HAP-1 (cell line): ENCODE data around the gene FTCD.
"Not testable (repeated sequence)": the region's sequence is repeated elsewhere in the genome, so short reads cannot be mapped to it uniquely, and the experiment has no call there.

Experiments used
- DNase-seq, 2 experiments: peaks; one replicate each; pipeline ENCODE4 v3.0.0-alpha.2; 2016 to 2020; ENCODE audit warnings: low spot score in 2 of 2
- H3K27me3 ChIP-seq: fragments of 250-450 bp; sonication (Bioruptor Pico); 2 replicates; pipeline ENCODE4 v1.5.1; 2020; ENCODE audit warnings: low read depth, mild to moderate bottlenecking, moderate library complexity
- H3K36me3 ChIP-seq: fragments of 250-450 bp; sonication (Bioruptor Pico); replicated peaks from 2 replicates; pipeline ENCODE4 v1.5.1; 2020; ENCODE audit warnings: mild to moderate bottlenecking
- H3K4me1 ChIP-seq: fragments of 250-450 bp; sonication (Bioruptor Pico); 2 replicates; pipeline ENCODE4 v1.5.1; 2020; ENCODE audit warnings: mild to moderate bottlenecking
- H3K4me3 ChIP-seq: fragments of 250-450 bp; sonication (Bioruptor Pico); 2 replicates; pipeline ENCODE4 v1.5.1; 2020; ENCODE audit warnings: mild to moderate bottlenecking, moderate library complexity
- H3K9me3 ChIP-seq: fragments of 250-450 bp; sonication (Bioruptor Pico); 2 replicates; pipeline ENCODE4 v1.5.1; 2020; ENCODE audit warnings: mild to moderate bottlenecking, moderate library complexity
- in situ Hi-C: fragments of 300-500 bp; cut with MboI; formaldehyde crosslinking; loops from 3 replicates; pipeline ENCODE4 v1.14.3; 2020; ENCODE audit warnings: low sequenced_read_pairs, inconsistent platforms, mixed read lengths

The FTCD gene

DNA sequence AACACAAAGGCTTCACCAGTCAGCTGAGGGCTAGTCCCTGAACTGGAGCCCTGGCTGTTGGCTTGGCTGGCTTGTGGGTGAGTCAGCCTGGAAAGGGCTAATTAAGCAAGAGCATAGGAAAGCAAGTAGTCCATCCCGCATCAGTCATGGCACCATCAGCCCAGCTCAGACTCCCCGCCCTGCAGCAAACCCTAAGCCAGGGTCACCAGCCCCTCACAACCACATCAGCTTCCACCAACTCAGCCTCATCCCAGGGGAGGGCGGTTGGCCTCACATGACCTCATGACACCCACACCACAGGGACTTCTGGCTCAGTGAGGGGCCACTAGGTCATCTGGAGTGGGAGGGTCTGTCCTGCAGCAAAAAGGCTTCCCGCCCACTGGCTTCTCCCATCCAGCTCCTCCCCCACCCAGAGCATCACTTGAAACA, 35.9 kb upstream of the FTCD start:
- in situ Hi-C loops = no loop called here
- H3K4me1 ChIP-seq = peaks cover 10% of the 10 kb centered on the region
- no peak overlapping the region for H3K4me3 ChIP-seq
- DNase-seq = peak in 1 of 2 experiments; percentile 10
- H3K27me3 ChIP-seq = no peaks in the 10 kb centered on the region
- H3K36me3 ChIP-seq = peaks cover 38% of the 10 kb centered on the region
- H3K9me3 ChIP-seq = no peaks in the 10 kb centered on the region

DNA sequence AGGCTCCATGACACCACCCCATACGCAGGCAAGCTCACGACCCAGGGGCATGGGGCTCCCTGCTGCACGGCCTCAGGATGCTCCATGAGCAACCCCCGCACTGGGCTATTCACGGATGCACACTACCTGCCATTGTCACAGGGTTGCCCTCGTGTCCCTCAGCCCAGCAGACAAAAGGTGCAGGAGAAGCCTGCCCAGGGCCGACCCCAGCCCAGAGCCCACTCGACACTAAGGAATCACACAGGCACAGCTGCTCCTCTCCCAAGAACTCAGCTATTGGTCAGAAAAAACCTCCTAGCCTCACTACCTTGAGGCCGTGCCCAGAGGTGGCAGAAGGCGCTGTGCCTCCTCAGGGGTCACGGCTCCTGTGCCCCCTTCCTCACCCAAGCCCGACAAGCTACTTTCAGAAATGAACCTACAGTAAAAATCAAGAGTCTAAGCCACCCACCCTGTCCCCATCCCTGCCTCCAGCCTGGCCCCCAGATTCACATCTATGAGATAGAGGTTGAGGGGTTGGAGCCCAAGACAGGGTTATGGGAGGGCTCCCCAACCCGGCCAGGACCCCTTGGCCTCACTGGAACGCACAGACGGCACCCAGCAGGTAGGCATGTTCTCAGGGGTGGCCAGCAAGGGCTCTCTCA, 35.2 kb upstream of the FTCD start:
- H3K36me3 ChIP-seq = peaks cover 32% of the 10 kb centered on the region
- H3K4me1 ChIP-seq = peaks cover 10% of the 10 kb centered on the region
- H3K4me3 ChIP-seq = no peak overlapping the region
- no peaks in the 10 kb centered on the region for H3K27me3 ChIP-seq
- no peak for DNase-seq
- no peaks in the 10 kb centered on the region for H3K9me3 ChIP-seq
- in situ Hi-C loops = no loop called here

DNA sequence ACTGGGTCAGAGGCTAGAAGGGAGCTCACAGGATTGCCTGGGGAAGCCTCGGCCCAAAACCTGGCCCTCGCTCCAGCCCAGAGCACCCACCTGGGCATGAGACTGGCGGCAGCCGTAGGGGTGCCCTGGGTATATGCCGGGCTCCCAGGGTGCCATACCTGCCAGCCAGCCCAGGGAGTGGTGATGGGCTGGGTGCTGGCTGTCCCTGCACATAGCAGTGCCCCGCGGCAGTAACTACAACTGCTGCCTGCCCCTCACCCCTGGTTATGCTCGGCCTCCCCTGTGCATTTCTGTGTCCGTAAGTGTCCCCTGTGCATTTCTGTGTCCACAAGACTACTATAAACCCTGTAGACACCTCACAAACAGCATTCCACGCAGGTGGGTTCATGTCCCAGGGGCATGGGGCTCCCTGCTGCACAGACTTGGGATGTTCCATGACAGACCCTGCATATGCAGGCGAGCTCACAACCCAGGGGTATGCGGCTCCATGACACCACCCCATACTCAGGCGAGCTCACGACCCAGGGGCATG, 34.6 kb upstream of the FTCD start:
- H3K36me3 ChIP-seq = peaks cover 27% of the 10 kb centered on the region
- peaks cover 10% of the 10 kb centered on the region for H3K4me1 ChIP-seq
- no peak for DNase-seq
- H3K4me3 ChIP-seq = no peak overlapping the region
- H3K27me3 ChIP-seq = no peaks in the 10 kb centered on the region
- in situ Hi-C loops = no loop called here
- H3K9me3 ChIP-seq = no peaks in the 10 kb centered on the region

DNA sequence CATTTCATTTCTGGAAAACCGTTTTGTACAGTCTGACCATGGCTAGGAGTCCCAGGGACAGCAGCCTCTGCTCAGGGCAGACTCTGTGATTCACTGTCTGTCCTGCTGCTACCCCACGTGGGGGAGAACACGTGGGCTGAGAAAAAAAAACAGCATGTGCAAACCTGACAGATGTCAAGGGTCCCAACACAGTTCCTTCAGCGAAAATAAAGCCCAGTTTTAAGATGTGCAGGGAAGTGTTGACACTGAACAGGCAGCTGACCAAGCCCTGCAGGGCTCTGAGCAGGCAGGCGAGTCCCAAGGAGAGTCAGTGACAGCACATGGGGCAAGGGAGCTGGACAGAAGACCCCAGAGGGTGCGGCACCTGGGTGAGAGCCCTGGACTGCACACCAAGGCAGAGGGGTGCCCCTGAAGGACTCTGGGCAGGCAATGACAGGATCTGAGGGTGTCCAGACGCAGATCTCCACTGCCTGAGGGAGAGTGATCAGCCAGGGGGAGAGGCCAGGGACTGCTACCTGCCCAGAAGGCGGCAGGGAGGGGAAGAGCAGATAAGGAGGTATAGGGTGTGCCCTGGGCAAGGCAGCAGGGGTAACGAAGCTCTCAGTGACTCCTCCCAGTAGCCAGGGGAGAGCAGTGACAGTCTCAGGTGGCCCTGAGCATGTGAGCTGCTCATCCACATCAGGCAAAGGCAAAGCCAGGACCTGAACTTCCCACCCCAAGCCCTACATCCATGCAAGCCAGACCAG, 34.0 kb upstream of the FTCD start:
- H3K36me3 ChIP-seq = peaks cover 21% of the 10 kb centered on the region
- H3K4me3 ChIP-seq = no peak overlapping the region
- no peak for DNase-seq
- no peaks in the 10 kb centered on the region for H3K27me3 ChIP-seq
- H3K9me3 ChIP-seq = no peaks in the 10 kb centered on the region
- H3K4me1 ChIP-seq = peaks cover 10% of the 10 kb centered on the region
- in situ Hi-C loops = no loop called here

DNA sequence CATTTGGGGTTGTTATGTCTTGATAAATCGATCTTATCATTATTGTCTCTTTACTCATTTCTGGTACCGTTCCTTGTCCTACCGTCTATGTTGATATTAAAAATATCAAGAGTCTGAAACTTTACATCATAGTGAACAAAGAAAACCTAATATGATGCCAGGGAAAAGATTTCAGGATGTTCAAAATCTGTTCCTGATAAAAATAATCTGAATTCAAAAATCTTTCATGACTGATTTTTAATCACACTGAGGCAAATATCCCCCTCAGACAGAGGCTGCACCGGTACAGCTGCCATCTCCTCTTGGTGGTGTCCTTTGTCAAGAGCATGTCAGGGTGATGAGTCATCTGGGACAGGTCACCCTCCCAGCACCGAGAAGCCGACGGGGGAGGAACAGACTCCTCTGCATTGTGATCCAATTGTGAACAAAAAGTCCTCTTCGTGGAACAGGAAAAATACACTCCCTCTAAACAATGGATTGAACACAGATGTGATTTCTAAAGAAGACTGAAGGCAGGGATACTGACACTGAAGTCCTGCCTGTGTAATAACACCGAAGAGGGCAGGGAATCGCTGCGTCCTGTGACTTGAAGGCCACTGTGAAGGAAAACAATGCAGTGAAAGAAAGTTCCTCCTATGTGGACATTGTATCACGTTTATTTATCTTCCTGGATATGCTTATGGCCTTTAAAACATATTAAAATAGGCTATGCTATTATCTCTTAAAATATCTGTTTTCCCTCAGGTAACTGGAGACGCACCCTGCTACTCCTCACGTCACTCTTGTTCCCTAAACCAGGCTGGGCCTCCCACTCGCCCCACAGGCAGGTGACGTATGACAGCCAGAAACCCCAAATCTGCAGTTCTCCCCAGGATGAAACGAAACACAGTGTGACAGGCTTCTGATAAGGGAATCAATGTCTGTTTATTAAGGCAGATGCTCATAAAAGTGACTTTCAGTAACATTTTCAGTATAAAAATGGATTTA, 33.1 kb upstream of the FTCD start:
- Histone ChIP-seq H3K27me3 (no peaks in the 10 kb centered on the region), H3K4me3 (no peak overlapping the region), H3K36me3 (peaks cover 14% of the 10 kb centered on the region), H3K4me1 (peaks cover 10% of the 10 kb centered on the region), H3K9me3 (no peaks in the 10 kb centered on the region)
- in situ Hi-C loops = no loop called here
- DNase-seq = peak; percentile 50 to 71

DNA sequence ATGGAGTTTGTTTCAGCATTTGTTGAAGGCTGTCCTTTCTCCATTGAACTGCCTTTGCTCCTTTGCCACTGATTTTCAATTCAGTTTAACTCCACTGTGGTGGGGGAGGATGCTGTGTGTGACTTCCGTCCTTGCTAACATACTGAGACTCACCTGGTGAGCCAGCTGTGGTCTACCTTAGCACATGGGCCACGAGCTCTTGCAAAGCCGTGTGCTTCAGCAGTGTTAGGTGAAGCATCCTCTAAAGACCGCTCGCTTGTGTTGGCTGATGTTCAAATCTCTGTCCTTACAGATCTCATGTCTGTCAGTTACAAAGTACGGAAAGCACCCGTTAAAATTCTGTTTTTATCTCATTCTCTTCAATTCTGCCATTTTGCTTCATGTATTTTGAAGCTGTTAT, 32.4 kb upstream of the FTCD start:
- in situ Hi-C loops = no loop called here
- Histone ChIP-seq H3K4me1 (peaks cover 10% of the 10 kb centered on the region), H3K4me3 (no peak overlapping the region), H3K9me3 (no peaks in the 10 kb centered on the region), H3K27me3 (no peaks in the 10 kb centered on the region), H3K36me3 (peaks cover 14% of the 10 kb centered on the region)
- DNase-seq = no peak

DNA sequence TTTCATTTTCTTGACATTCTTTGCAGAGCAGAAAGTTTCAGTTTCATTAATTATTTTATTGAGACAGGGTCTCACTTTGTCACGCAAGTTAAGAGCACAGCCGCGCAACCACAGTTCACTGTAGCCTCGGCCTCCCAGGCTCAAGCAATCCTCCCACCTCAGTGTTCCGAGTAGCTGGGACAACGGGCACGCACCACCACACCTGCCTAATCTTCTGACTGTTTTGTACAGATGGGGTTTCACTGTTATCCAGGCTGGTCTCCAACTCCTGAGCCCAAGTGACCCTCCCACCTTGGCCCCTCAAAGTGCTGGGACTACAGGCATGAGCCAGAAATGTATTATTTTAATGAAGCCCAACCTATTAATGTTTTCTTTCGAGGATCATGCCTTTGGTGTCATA, 31.9 kb upstream of the FTCD start:
- Histone ChIP-seq H3K4me1 (peaks cover 10% of the 10 kb centered on the region), H3K36me3 (peaks cover 14% of the 10 kb centered on the region), H3K4me3 (no peak overlapping the region), H3K27me3 (no peaks in the 10 kb centered on the region), H3K9me3 (no peaks in the 10 kb centered on the region)
- in situ Hi-C loops = no loop called here
- no peak for DNase-seq

DNA sequence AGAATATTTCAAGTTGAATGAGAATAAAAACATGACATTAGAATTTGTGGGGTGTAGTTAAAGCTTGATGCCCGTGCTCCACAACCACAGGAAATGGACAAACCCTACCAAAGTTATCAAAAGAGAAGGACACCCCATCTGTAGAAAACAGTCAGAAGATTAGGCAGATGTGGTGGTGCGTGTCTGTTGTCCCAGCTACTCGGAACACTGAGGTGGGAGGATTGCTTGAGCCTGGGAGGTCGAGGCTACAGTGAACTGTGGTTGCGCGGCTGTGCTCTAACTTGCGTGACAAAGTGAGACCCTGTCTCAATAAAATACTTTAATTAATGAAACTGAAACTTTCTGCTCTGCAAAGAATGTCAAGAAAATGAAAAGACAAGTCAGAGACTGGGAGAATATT, 30.3 kb upstream of the FTCD start:
- no peaks in the 10 kb centered on the region for H3K9me3 ChIP-seq
- H3K36me3 ChIP-seq = peaks cover 5% of the 10 kb centered on the region; the same call in 1 of the 2 replicates
- DNase-seq = no peak
- H3K27me3 ChIP-seq = no peaks in the 10 kb centered on the region
- peaks cover 10% of the 10 kb centered on the region for H3K4me1 ChIP-seq
- H3K4me3 ChIP-seq = no peak overlapping the region
- in situ Hi-C loops = no loop called here

DNA sequence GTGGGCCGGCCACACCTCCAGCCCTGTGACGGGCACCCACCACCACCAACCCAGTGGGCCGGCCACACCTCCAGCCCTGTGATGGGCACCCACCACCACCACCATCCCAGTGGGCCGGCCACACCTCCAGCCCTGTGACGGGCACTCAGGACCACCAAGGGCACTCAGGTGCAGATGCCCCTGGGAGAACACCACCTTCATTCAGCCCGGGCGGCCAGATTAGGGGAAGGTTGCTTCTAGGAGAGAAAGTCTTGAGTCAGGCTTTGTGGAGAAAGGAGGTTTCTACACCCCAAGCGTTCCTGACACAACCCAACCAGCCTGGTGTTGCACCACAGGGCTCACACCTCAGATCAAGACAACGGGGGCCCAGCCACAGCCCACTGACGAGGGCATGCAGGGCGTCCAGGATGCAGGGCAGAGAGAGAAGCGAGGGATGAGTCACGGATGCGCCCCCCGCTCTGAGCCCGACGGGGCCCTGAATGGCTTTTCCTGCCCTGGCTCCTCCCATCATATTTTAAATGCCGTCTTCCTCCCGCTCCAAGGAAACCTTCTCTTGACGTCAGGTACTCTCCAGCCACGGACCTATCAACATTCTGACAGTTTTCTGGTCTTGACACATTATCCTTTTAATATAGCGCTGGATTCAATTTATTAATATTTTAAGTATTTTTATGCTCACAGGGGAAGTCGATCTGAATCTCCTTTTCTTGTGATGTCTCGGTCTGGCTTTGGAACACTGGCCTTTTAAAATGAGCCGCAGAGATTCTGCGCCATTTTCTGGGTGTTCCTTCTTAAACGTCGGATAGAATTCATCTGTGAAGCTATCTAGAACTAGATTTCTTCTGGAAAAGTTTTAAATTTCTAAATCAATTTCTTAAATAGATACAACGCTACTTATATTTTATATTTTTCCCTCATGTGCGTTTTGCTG, 29.5 kb upstream of the FTCD start:
- Histone ChIP-seq H3K27me3 (no peaks in the 10 kb centered on the region), H3K36me3 (0 out of 2 replicates have a peak, but pooled peaks cover 5% of the 10 kb centered on the region), H3K9me3 (no peaks in the 10 kb centered on the region), H3K4me1 (peaks cover 10% of the 10 kb centered on the region), H3K4me3 (no peak overlapping the region)
- in situ Hi-C loops = no loop called here
- no peak for DNase-seq

DNA sequence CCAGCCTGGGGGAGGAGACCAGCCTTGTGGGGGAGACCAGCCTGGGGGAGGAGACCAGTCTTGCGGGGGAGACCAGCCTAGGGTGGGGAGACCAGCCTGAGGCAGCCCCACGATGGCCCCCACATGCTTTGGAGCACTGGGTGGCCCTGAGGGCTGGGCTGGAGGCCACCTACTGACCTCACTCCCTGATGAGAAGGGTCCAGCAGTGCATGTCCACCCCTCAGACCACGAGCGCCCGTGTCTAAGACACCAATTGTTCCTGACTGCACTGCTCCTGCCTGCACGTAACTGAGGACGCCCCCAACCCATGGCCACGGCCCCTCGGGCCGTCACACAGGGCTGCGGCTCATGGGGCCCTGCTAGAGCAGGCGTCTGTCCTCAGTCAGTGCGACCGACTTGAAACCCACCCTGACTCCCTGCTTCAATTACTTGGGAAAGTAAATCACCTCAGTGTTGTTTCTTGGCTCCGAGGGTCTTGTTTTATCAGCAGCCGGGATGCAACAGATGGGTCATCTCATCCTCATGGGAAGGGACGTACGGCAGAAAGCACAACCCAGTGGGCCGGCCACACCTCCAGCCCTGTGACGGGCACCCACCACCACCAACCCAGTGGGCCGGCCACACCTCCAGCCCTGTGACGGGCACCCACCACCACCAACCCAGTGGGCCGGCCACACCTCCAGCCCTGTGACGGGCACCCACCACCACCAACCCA, 28.7 kb upstream of the FTCD start, which contains the start of gene SPATC1L:
TSS of gene SPATC1L (minus strand) at position 550 of the 715 bp plus-strand sequence. CDS start 1,643 bp downstream, outside the sequence.
- Histone ChIP-seq H3K36me3 (no peaks in the 10 kb centered on the region), H3K9me3 (no peaks in the 10 kb centered on the region), H3K4me3 (no peak within 1 kb of the TSS), H3K4me1 (peaks cover 9% of the 10 kb centered on the region), H3K27me3 (no peaks in the 10 kb centered on the region)
- in situ Hi-C loops = no loop called here
- DNase-seq = no peak

DNA sequence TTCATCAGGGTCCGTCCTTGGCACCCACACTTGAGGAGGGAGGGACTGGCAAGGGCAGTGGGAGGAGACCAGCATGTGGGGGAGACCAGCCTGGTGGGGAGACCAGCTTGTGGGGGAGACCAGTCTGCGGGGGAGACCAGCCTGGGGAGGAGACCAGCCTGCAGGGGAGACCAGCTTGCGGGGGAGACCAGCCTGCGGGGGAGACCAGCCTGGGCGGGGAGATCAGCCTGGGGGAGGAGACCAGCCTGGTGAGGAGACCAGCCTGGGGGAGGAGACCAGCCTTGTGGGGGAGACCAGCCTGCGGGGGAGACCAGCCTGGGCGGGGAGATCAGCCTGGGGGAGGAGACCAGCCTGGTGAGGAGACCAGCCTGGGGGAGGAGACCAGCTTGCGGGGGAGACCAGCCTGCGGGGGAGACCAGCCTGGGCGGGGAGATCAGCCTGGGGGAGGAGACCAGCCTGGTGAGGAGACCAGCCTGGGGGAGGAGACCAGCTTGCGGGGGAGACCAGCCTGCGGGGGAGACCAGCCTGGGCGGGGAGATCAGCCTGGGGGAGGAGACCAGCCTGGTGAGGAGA, 28.0 kb upstream of the FTCD start:
- H3K36me3 ChIP-seq, H3K9me3 ChIP-seq, DNase-seq, in situ Hi-C loops, H3K4me1 ChIP-seq, H3K4me3 ChIP-seq, H3K27me3 ChIP-seq: not testable (repeated sequence)
